ENCODE measurements around the gene RIPPLY1.

DNA sequence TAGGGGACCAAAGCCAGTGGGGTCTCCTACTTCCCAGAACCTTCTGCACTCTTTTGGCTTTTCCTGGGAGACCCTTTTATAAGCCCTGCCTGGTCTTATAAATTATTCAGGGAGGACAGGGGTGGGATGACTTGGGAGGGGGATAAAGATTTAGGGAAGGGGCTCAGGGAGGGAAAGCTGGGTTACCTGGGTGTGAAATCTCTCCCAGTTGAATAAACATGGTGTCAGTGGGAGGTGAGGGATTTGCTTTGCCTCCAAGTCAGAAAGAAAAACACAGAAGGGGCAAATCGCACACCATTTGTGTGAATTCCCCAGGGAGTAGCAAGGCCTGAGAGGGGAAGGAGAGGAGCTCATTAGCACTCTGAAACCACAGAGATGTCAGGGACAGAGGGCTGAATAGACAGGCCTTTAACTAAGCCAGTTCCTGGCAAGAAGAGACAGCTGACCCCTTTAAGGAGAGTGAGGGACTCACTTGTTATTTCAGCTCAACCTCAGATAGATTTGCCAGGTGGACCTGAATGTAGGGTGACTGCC, at the start of gene RIPPLY1:
- TF ChIP-seq, protein P1, sequence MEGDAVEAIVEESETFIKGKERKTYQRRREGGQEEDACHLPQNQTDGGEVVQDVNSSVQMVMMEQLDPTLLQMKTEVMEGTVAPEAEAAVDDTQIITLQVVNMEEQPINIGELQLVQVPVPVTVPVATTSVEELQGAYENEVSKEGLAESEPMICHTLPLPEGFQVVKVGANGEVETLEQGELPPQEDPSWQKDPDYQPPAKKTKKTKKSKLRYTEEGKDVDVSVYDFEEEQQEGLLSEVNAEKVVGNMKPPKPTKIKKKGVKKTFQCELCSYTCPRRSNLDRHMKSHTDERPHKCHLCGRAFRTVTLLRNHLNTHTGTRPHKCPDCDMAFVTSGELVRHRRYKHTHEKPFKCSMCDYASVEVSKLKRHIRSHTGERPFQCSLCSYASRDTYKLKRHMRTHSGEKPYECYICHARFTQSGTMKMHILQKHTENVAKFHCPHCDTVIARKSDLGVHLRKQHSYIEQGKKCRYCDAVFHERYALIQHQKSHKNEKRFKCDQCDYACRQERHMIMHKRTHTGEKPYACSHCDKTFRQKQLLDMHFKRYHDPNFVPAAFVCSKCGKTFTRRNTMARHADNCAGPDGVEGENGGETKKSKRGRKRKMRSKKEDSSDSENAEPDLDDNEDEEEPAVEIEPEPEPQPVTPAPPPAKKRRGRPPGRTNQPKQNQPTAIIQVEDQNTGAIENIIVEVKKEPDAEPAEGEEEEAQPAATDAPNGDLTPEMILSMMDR (IDR thresholded peaks at IDR 0.05), result no peak
- TF ChIP-seq POLR2A (IDR thresholded peaks at IDR 0.05), result no peak

Data from lower leg skin (tissue), 3 donors.